Activated CD4-positive, alpha-beta T cell treated with anti-CD3 and anti-CD28 coated beads, Interleukin-2, amount 50 U/mL, for 1 hour (primary cell): ENCODE data around the gene MAGI2.
"Not testable (repeated sequence)": the region's sequence is repeated elsewhere in the genome, so short reads cannot be mapped to it uniquely, and the experiment has no call there.

ENCODE experiments used
- DNase-seq: peaks from one replicate; pipeline ENCODE4 v3.0.0-alpha.2; 2020

Gene MAGI2

DNA sequence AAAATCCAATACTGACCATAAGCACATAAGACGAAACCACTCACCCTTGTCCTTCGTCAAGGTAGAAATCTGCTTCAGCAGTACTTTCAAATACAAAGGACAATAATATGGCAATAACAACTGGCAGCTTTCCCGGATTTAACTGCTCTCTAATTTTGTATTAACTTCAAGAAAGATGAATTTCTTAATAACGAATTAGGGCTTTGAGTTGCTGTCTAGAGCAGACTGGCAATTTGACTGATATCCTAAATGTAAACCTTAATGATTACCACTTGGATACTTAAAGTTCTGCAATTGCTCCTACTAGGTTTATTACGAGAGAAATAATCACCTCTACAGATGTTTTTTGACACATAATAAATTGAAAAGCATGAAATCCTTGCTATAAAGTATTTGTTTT lies 418.7 kb downstream of the MAGI2 start:
- no peak for DNase-seq

DNA sequence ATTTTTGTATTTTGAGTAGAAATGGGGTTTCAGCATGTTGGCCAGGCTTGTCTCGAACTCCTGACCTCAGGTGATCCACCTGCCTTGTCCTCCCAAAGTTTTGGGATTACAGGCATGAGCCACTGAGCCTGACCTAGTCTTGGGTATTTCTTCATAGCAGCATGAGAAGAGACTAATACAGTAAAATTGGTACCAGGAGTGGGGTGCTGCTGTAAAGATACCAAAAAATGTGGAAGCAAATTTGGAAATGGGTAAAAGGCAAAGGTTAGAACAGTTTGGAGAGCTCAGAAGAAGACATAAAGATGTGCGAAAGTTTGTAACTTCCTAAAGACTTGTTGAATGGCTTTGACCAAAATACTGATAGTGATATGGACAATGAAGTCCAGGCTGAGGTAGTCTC lies 433.8 kb downstream of the MAGI2 start:
- DNase-seq, result not testable (repeated sequence)

- DNase-seq, result no peak
These were observed 441.5 kb downstream of the MAGI2 start for GRCh38 chr7:79011921-79012320.

DNA sequence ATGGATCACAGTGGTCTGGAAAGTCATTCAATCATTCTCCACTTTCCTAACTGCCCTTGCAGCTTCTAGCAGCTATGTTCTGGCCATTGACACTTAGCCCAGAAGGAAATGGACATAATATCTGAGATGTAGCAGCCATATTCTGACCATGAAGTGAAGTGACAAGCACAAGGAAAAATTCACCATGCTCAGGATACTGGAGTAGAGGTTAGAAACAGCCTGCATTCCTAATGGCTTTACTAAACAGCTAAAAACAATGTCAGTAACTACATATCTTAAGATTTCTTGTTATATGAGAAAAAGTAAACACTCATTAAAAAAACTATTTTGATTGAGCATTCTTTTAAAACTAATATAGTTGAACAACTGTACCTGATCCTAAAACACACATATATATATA lies 443.8 kb downstream of the MAGI2 start:
- no peak for DNase-seq

GRCh38 chr7:79008786-79009185 lies 444.7 kb downstream of the MAGI2 start:
- no peak for DNase-seq

GRCh38 chr7:78996013-78996412 lies 457.5 kb downstream of the MAGI2 start:
- no peak for DNase-seq

GRCh38 chr7:78993341-78993740 lies 460.1 kb downstream of the MAGI2 start:
- DNase-seq, result no peak

- no peak for DNase-seq
These were observed 468.0 kb downstream of the MAGI2 start for GRCh38 chr7:78985509-78985908.

DNA sequence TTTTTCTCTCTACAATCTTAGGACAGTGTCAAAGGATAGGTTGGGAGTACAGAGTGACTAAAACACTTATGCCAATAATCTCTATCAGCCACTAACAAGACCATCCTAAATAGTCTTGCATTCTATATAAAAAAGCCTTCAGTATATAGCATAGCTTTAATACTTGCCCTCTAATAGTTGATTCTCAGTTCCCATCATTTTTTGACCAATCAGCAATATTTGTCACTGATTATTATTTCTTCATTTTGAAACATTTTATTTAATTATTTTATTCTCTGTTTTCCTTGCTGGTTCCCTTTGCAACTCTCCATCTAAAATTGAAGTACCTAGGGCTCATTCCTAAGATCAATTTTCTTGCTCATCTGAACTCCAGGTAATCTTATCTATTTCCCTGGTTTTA lies 470.0 kb downstream of the MAGI2 start:
- DNase-seq, result no peak

GRCh38 chr7:78970440-78970916 lies 483.0 kb downstream of the MAGI2 start:
- no peak for DNase-seq

DNA sequence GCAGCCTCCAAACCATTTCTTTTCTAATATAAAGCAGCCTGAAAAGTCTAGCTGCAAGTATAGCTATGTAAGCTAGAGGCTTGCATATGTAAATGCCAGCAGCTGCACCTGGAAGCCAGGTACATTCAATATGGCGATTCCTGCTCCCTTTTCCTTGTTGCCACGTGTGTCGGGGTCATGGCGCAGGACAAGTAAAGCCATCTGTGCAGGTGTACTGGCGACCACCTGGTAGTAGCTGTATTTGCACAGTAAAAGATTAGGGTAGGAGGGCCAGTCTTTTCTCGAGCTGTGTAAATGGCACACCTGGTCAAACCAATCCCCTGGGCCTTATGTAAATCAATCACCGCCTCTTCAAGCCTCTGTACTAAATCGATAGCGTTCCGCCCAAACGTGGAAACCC lies 484.5 kb downstream of the MAGI2 start:
- DNase-seq, result no peak

GRCh38 chr7:78967561-78967960 lies 485.9 kb downstream of the MAGI2 start:
- DNase-seq, result not testable (repeated sequence)

DNA sequence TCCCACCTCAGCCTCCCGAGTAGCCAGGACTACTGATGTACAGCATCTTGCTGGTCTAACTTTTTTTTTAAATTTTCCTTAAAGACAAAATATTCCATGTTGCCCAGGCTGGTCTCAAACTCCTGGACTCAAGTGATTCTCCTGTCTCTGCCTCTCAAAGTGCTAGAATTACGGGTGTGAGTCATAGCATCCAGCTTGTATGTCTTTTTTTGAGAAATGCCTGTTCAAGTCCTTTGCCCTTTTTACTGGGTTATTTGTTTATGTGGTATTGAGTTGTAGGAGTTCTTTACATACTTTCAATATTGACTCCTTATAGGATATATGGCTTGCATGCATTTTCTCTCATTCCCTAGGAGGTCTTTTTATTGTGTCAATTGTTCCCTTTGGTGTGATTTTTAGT lies 486.4 kb downstream of the MAGI2 start:
- DNase-seq, result no peak

DNA sequence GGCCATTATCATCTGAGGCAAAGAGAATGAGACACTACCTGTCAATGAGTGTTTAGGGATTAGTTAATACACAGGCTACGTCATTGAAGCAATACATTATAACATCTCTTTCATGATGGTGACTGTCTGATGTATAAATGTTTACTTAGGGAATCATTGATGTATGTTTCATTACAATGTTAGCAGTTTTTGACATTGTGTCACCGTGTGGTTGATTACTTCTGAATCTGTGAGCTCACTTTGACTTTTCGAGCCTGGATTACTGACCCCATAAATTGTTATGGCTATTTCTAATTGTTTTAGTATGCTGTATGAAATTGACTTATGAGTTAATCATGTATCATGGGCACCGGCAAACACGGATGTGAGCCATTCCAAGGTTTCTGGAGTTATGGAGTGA lies 494.0 kb downstream of the MAGI2 start:
- no peak for DNase-seq

DNA sequence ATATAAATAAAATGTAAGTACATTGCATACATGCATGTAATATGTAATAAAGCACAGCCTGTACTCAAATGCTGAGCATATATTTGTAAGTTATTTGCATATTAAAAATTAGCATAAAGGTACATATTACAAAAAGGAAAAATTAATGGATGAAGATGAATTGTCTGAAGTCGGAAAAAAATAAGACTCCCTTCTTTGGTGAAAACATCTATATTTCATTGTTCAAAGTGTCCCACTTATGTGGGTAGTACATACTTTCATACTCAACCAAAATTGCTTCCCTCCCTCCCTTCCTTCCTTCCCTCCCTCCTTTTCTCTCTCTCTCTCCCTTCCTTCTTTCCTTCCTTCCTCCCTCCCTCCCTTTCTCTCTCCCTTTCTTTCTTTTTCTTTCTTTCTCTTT lies 498.1 kb downstream of the MAGI2 start:
- DNase-seq, result no peak

GRCh38 chr7:78953726-78954363 lies 499.6 kb downstream of the MAGI2 start:
- no peak for DNase-seq

- DNase-seq, result no peak
These were observed 500.4 kb downstream of the MAGI2 start for GRCh38 chr7:78953090-78953489.

DNA sequence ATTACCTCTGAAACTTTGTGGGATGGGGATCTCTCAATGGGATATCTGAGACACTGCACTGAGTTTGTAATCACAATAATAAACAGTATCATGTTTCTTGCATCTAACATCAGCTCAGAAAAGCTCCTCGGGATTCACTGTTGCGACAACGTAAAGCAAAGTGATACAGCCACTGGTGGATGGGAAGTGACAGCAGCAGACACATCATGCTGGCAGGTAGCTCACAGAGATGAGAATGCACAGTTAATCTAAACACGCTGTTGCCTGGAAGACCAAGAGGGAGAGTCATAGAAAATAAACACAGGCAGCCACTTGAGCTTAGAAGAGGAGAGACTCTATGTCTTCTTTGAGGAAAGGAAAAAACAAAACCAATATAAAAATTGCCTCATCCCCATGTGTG lies 513.8 kb downstream of the MAGI2 start:
- DNase-seq, result no peak

DNA sequence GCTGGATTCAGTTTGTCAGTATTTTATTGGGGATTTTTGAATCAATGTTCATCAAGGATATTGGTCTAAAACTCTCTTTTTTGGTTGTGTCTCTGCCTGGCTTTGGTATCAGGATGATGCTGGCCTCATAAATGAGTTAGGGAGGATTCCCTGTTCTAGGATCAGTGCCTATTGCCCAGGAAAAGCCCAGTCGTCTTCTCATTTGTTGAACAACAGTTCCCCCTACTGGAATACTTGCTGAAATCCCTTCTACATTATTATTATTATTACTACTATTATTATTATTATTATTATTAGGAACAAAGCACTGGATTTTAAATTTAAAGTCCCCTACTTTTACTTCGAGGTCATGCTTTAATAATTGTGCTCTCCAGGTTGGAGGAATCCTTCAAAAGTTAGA lies 528.9 kb downstream of the MAGI2 start:
- no peak for DNase-seq

DNA sequence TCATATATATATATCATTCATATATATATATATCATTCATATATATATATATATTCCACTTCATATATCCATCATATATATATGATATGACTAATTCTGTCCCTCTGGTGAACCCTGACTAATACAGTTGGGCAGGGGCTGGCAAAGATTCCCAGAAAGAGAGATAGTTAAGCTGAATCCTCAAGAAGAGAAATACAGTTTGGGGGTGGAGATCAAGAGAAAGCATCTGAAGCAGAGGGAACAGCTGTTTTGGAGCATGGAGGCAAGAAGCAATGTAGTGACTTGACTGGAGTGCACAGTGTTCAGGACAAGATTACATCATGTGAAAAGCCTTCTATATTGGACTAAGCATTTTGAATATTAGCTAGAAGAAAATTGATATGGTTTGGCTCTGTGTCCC lies 540.7 kb downstream of the MAGI2 start:
- no peak for DNase-seq

GRCh38 chr7:78906735-78907134 lies 546.7 kb downstream of the MAGI2 start:
- DNase-seq, result no peak

- DNase-seq, result no peak
These were observed 548.0 kb downstream of the MAGI2 start for GRCh38 chr7:78905436-78905835.

GRCh38 chr7:78904983-78905382 lies 548.5 kb downstream of the MAGI2 start:
- no peak for DNase-seq

- no peak for DNase-seq
These were observed 551.9 kb downstream of the MAGI2 start for GRCh38 chr7:78901566-78901965.

GRCh38 chr7:78900806-78901205 lies 552.7 kb downstream of the MAGI2 start:
- no peak for DNase-seq

DNA sequence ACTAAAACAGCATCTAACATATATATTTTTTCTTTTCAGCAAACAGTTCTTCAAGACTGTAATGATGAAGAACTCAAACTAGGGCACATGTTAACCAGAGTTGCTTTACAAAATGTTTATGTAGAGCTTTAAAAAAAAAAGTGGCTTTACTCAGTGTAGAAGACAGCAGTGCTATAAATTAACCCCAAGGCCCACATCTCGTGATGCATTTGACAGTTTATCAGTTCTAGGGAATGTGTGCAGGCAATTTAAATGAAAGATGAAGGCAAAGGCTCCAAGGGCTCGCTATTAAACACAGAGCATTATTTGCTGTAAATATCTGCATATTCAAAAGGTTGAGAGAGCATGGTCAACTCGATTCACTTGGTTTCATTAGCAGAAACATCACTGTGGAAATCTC lies 558.1 kb downstream of the MAGI2 start:
- no peak for DNase-seq
